Skin epidermis (tissue), 12 donors: Measurements from ENCODE around the gene RNASE9.
"Not testable (repeated sequence)": the region's sequence is repeated elsewhere in the genome, so short reads cannot be mapped to it uniquely, and the experiment has no call there.

Source experiments
- H3K27ac ChIP-seq, 21 experiments: fragments of 200-600 bp; sonication (generic) in 11 of 21; one replicate each; pipeline ENCODE4 v1.5.0; 2020; ENCODE audit warnings: mild to moderate bottlenecking in 3 of 21, inconsistent platforms in 2 of 21, moderate library complexity in 2 of 21
- H3K4me3 ChIP-seq, 7 experiments: fragments of 200-600 bp; sonication (generic) in 2 of 7; one replicate each; pipeline ENCODE4 v1.5.0; 2020; ENCODE audit warnings: inconsistent platforms in 2 of 7, mild to moderate bottlenecking in 2 of 7, moderate library complexity in 1 of 7

RNASE9 gene

GRCh38 chr14:20560961-20561360, at the start of gene RNASE9:
Gene RNASE9 (minus strand): TSS chr14:20561047.
- Histone ChIP-seq H3K27ac (no peak within 1 kb of the TSS), H3K4me3 (no peak within 1 kb of the TSS)

GRCh38 chr14:20610002-20610765, 49.3 kb upstream of the RNASE9 start:
- H3K4me3 ChIP-seq = peak overlapping the region; percentile 56 to 97 (median 81)
- peak overlapping the region in 6 of 21 experiments; percentile 11 to 77 (median 44) for H3K27ac ChIP-seq

GRCh38 chr14:20609215-20610001, 48.6 kb upstream of the RNASE9 start:
- peak overlapping the region in 8 of 21 experiments; percentile 11 to 77 (median 39) for H3K27ac ChIP-seq
- peak overlapping the region; percentile 56 to 97 (median 81) for H3K4me3 ChIP-seq

- no peak overlapping the region for H3K27ac ChIP-seq
Measured at GRCh38 chr14:20608383-20609110, 47.7 kb upstream of the RNASE9 start.

GRCh38 chr14:20607617-20608016, 46.8 kb upstream of the RNASE9 start:
- H3K4me3 ChIP-seq = no peak overlapping the region
- H3K27ac ChIP-seq = no peak overlapping the region

More at GRCh38 chr14:20608383-20609110, 47.7 kb upstream of the RNASE9 start:
- no peak overlapping the region for H3K4me3 ChIP-seq

- H3K4me3 ChIP-seq = no peak overlapping the region
- no peak overlapping the region for H3K27ac ChIP-seq
Measured at GRCh38 chr14:20606902-20607242, 46.0 kb upstream of the RNASE9 start.

GRCh38 chr14:20606190-20606901, 45.5 kb upstream of the RNASE9 start:
- Histone ChIP-seq H3K4me3 (no peak overlapping the region), H3K27ac (no peak overlapping the region)

GRCh38 chr14:20603813-20604690, 43.2 kb upstream of the RNASE9 start:
- no peak overlapping the region for H3K4me3 ChIP-seq
- no peak overlapping the region for H3K27ac ChIP-seq

GRCh38 chr14:20602583-20602982, 41.7 kb upstream of the RNASE9 start:
- Histone ChIP-seq H3K4me3 (no peak overlapping the region), H3K27ac (no peak overlapping the region)

- no peak overlapping the region for H3K4me3 ChIP-seq
- H3K27ac ChIP-seq = no peak overlapping the region
Measured at GRCh38 chr14:20601522-20601921, 40.7 kb upstream of the RNASE9 start.

- no peak overlapping the region for H3K4me3 ChIP-seq
Measured at GRCh38 chr14:20597108-20597507, 36.3 kb upstream of the RNASE9 start.

GRCh38 chr14:20595726-20596125, 34.9 kb upstream of the RNASE9 start:
- H3K4me3 ChIP-seq, H3K27ac ChIP-seq: not testable (repeated sequence)

More at GRCh38 chr14:20597108-20597507, 36.3 kb upstream of the RNASE9 start:
- no peak overlapping the region for H3K27ac ChIP-seq

GRCh38 chr14:20592574-20592973, 31.7 kb upstream of the RNASE9 start:
- no peak overlapping the region for H3K4me3 ChIP-seq
- H3K27ac ChIP-seq = no peak overlapping the region

- H3K27ac ChIP-seq = no peak within 1 kb of the TSS
Measured at GRCh38 chr14:20591235-20591634, 30.4 kb upstream of the RNASE9 start, which contains the start of gene RNASE12. Gene RNASE12 (minus strand): TSS chr14:20591376. CDS start chr14:20590723, 653 bp downstream.

GRCh38 chr14:20587489-20588154, 26.8 kb upstream of the RNASE9 start, which contains the start of gene RNASE11:
Gene RNASE11 (minus strand): TSS chr14:20588001.
- Histone ChIP-seq H3K4me3 (no peak within 1 kb of the TSS), H3K27ac (no peak within 1 kb of the TSS)

More at GRCh38 chr14:20591235-20591634, 30.4 kb upstream of the RNASE9 start, which contains the start of gene RNASE12:
- no peak within 1 kb of the TSS for H3K4me3 ChIP-seq

- Histone ChIP-seq H3K4me3 (no peak overlapping the region), H3K27ac (no peak overlapping the region)
Measured at GRCh38 chr14:20583908-20584307, 23.1 kb upstream of the RNASE9 start.

- Histone ChIP-seq H3K4me3 (no peak overlapping the region), H3K27ac (no peak overlapping the region)
Measured at GRCh38 chr14:20583142-20583541, 22.3 kb upstream of the RNASE9 start.

- Histone ChIP-seq H3K4me3 (no peak overlapping the region), H3K27ac (no peak overlapping the region)
Measured at GRCh38 chr14:20580242-20580641, 19.4 kb upstream of the RNASE9 start.
